Stimulated activated CD4-positive, alpha-beta T cell treated with anti-CD3 and anti-CD28 coated beads, Interleukin-4, amount 100 ng/mL, for 4 hours (primary cell): ENCODE measurements around the gene ADAMTS14.
"Not testable (repeated sequence)": the region's sequence is repeated elsewhere in the genome, so short reads cannot be mapped to it uniquely, and the experiment has no call there.

Source experiments
- DNase-seq, 2 experiments: peaks; one replicate each; pipeline ENCODE4 v3.0.0-alpha.2; 2020

The ADAMTS14 gene

DNA sequence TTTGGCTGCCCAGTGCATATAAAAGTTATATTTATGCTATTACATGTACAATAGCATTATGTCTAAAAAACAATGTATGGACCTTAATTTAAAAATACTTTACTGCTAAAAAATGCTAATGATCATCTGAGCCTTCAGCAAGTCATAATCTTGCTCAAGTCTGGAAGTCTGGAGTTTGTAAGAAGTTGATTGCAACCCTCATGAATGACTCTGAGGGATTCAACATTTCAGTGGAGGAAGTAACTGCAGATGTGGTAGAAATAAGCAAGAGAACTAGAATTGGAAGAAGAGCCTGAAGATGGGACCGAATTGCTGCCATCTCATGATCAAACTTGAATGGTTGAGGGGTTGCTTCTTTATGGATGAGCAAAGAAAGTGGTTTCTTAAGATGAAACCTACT lies 13.0 kb upstream of the ADAMTS14 start:
- DNase-seq: no peak

DNA sequence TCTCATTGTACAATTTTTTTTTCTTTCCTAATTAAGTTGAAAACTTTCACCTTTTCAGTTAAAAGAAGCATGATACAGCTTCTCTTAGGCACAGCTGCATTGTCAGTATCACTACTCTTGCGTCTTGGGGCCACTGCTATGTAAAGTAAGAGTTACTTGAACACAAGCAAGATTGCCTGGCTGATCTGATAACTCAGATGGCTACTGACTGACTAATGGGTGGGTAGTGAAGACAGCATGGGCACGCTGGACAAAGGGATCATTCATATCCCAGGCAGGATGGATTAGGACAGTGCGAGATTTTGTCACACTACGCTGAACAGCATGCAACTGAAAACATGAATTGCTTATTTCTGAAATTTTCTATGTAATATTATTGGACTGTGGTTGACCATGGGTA lies 11.6 kb upstream of the ADAMTS14 start:
- no peak for DNase-seq

DNA sequence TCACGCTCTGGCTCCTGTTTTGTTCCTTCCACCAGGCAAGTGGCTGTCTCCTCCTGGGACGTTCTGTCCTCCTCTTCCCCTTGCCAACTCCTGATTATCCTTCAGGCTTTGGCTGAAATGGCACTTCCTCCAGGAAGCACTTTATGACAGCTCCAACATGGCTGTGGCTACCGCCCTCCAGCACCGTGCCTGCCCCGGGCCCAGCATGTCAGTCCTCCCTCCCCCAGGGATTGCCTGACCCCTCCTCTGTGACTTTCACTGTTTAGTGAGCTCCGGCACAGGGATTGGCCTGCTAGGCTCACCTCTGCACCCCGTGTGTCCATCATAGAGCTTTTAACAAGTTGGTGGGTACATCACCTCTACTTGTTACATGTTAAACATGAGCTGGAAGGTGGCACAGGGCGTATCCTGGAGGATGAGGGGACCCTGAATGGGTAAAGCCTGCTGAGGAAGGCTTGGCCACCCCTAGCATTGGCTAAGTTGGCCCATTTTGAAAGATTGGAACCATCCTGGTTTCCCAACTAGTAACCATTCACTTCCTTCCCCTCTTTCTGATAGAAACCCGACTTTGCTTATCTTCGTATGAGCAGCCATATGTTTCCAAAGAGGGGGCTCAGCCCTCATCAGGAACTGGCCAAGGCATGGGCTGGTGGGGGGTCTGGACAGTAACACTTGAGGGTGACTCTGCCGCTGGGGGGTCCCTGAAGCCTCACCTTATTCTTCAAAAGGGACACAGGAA lies 10.5 kb upstream of the ADAMTS14 start:
- DNase-seq: no peak

DNA sequence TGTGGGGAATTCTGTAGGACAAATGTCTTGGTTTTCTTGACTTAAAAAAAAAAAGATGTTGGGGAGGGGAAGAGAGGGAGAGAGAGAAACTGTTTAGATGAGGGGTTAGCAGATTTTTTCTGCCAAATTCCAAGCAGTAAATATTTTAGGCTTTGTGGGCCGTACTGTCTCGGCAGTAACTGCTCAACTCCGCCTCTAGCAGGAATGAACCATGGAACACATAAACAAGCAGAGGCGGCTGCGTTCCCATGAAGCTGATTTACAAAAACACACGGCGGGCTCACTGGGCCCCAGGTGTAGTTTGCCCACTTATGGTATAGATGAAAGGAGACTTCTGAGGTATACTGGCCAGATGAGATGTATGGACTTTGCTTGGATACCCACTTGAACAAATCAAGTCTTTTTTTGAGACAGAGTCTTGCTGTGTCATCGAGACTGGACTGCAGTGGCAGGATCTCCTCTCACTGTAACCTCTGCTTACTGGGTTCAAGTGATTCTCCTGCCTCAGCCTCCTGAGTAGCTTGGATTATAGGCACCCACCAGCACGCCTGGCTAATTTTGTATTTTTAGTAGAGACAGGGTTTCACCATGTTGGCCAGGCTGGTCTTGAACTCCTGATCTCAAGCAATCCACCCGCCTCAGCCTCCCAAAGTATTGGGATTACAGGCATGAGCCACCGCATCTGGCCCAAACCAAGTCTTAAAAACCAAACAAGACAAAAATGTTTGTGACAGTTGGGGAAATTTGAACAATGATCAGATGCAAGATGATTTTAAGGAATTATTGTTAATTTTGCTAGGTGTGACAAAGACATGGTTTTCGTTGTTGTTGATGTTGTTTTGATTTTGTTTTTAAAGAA lies 9.7 kb upstream of the ADAMTS14 start:
- no peak for DNase-seq

GRCh38 chr10:70663458-70664409 lies 8.6 kb upstream of the ADAMTS14 start:
- not testable (repeated sequence) for DNase-seq

GRCh38 chr10:70664702-70665195 lies 7.6 kb upstream of the ADAMTS14 start:
- no peak for DNase-seq

GRCh38 chr10:70666960-70667798 lies 5.1 kb upstream of the ADAMTS14 start:
- no peak for DNase-seq

DNA sequence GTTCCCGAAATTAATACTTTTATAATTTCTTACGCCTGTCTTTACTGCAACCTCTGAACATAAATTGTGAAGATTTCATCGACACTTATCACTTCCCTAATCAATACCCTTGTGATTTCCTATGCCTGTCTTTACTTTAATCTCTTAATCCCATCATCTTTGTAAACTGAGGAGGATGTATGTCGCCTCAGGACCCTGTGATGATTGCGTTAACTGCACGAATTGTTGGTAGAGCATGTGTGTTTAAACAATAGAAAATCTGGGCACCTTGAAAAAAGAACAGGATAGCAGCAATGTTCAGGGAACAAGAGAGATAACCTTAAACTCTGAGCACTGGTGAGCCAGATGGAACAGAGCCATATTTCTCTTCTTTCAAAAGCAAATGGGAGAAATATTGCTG lies 4.5 kb upstream of the ADAMTS14 start:
- DNase-seq: not testable (repeated sequence)

DNA sequence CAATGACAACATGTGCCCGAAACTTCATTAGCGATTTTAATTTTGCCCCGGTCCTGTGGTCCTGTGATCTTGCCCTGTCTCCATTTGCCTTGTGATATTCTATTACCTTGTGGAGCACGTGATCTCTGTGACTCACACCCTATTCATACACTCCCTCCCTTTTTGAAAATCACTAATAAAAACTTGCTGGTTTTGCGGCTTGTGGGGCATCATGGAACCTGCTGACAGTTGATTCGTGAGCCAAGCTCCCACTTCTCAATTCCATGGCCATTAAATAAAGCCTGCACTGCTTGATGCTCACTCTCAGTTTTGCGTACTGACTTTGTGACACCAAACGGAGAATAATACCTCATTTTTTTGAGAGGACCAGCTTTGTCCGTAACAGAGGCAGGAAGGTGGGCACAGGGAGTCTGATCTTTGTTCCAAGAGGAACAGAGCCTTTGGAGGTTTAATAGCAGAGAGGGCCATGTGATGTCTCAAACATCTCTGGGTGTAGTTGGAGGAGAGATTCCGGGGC lies 3.8 kb upstream of the ADAMTS14 start:
- DNase-seq: no peak

- DNase-seq: no peak
Measured at GRCh38 chr10:70669015-70669414, 3.3 kb upstream of the ADAMTS14 start.

GRCh38 chr10:70669732-70670317 lies 2.5 kb upstream of the ADAMTS14 start:
- no peak for DNase-seq

DNA sequence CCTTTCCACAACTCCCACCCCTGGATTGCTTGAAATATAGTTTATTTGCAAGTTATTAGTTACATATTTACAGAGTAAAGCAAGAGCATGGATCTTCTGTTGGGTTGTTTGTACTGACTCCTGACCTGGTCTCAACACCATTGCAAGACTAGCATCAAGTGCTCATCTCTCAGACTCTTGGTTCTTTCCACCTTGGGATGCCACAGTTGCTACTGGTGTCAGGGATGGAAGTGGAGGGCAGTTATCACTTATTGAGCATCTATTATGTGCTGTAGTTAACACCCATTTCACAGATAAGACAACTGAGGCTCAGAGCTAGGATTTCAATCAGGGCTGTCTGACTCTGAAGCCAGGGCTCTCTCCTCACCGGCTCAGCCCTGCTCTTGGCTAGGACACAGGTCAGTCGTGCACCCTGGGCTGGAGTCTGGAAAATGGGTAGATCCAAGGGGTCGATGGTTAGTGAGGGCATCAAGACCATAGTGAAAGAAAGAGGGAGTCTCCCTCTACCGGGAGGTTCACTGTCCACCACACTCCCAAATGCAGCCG lies 614 bp upstream of the ADAMTS14 start:
- no peak for DNase-seq

GRCh38 chr10:70673043-70673928 lies 980 bp downstream of the ADAMTS14 start:
- no peak for DNase-seq

DNA sequence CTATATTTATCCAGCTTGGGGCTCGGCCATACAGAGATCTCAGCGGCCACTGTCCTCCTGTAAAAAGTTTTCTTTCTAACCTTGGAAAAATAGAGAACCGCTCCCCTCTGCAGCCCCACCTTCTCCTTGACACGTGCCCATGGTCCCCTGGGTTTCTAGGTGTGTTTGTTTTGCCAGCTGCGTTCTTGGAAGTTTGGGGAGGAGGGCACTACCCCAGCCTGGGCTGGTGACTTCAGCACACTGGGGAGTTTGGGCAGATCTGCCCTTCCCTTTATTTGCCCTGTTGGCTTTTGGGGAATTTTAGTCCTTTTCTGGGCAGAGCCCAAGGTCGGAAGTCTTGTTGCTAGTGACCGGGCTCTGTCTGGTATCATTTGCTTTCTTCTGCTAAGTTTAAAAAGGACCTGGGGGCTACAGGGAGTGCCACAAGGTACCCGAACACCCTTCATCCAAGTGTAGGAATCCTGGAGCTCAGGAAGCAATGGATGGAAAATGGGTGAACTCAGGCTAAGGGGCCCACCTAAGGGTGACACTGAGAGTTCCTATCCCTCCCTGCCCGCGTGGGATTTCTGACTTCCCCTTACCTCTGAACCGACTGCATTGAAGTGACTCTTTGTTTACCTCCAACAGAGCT lies 1.7 kb downstream of the ADAMTS14 start:
- no peak for DNase-seq

DNA sequence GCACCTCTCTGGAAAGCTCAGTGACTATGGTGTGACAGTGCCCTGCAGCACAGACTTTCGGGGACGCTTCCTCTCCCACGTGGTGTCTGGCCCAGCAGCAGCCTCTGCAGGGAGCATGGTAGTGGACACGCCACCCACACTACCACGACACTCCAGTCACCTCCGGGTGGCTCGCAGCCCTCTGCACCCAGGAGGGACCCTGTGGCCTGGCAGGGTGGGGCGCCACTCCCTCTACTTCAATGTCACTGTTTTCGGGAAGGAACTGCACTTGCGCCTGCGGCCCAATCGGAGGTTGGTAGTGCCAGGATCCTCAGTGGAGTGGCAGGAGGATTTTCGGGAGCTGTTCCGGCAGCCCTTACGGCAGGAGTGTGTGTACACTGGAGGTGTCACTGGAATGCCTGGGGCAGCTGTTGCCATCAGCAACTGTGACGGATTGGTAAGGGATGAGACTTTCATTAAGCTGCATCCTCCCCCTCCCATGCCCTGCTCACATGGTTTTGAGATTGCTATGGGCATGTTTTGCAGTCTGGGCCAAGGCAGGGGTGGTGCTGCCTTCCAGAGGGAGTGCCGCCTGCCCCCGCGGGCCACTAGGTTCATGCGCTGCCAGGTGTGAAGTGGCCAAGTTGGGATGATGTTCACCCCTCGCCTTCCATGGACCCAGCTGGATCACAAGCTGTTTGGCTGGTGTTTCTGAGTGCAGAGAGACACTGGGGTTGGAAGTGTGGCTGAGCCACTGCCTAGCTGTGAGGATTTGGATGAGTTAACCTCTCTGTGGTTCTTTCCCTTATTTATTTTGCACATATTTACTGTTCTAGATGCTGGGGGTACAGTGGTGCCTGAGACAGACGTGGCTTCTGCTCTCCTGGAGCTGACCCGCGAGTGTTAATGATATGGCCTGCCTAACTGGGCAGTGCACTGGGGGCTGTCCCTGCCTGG lies 2.5 kb downstream of the ADAMTS14 start:
- DNase-seq: no peak

DNA sequence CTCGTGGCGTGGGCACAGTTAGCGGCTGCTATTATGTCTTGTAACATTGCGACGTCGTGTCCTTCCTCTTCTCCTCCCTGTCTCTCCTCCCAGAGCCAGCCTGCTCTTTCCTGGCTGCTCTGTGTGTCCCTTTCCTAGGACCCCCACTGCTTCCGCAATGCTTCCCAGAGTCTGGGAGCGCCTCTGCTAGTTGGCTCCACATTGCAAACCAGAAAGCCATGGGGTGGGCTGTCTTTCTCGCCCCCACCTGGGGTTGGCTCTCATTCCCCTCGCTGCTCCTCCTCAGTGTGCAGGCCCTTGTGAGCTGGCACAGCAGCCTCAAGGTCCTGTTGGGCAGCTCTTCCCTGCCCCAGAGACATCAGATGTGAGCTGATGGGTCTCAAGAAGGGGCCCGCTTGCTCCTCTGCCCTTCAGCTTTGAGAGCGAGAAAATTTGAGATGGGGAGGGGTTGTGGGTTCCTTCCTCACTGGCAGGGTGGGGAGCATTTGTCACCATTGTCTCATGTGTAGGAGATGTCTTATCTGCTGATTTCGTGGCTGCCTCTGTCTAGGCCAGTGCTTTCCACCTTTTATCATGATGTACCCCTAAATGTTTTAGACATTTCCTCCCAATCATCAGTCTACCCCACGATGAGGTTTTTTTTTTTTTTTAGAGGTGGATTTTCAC lies 3.3 kb downstream of the ADAMTS14 start:
- DNase-seq: no peak

GRCh38 chr10:70676511-70676910 lies 4.2 kb downstream of the ADAMTS14 start:
- DNase-seq: no peak

DNA sequence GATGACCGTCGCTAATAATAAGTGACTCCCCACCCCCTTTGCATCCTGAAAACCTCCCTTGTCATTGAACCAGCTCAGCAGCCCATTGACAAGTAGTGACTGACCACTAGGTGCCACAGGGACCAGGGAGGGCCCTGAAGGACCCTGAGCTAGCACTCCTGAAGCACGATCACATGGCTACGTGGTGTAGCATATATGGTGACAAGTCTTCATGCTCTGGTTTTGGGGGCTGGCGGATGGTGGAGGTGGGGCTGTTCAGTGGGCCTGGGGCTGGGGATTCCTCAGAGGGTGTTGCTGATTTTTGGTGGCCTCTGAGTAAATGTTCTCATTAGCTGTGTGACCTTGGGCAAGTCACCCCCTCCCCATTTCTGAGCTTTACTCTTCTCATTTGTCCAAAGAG lies 4.7 kb downstream of the ADAMTS14 start:
- no peak for DNase-seq
